ENCODE measurements around the gene CYP4X1. TPM values are rescaled to one million over a fixed set of nuclear protein-coding genes. Genes with fewer than 3 reads are reported as not detected.

Gene CYP4X1
- total and polyA plus RNA-seq, 2 of the 8 experiments (the other 6 are each of a cell fraction or from before 2014, with no cell fraction given), result 1.3 to 3.5 TPM

DNA sequence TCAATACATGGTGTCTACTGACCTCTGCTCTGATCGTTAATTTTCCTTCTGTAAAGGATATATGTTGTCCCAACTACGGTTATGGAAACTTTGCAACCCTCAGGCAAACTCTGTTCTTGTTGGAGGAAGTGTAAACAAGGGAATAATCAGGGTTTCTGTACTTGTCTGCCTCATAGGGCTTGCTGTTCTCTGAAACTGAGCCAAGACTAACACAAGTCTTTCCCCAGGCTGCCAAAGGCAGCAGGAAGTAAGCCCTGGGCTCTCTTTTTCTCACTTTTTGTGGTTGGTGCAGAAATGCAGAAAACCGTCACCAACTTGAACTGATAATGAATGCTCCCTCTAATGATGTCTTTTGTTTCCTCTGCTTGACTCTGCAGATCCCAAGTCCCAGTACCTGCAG is 7.6 kb downstream of the CYP4X1 start (continued):
- TF ChIP-seq JUN (IDR thresholded peaks at IDR 0.05; ENCODE audit: low read depth, low read length) (no peak), FOSL1 (IDR thresholded peaks at IDR 0.05; ENCODE audit: insufficient read depth, low read depth, low read length) (no peak)
